ENCODE measurements around the gene CR1L.
A peak's percentile ranks its signal among the peaks of the same experiment; 100 is the strongest.

CR1L gene

GRCh38 chr1:207644852-207645634 is at the start of gene CR1L:
Gene CR1L (plus strand): TSS chr1:207645133. CDS start chr1:207645234, 101 bp downstream.
- DNase-seq (ENCODE audit: low read depth in 2 of 2), result peak; percentile 45 to 57
- TF ChIP-seq CTCF (IDR thresholded peaks at IDR 0.05; ENCODE audit: low read depth, low read length), result no peak
- peak within 1 kb of the TSS; percentile 62 to 65 for H3K4me3 ChIP-seq (replicated peaks in 1 of 2; ENCODE audit: low read depth in 2 of 2, low read length in 2 of 2)

- no peak overlapping the region for H3K4me3 ChIP-seq (replicated peaks in 1 of 2; ENCODE audit: low read depth in 2 of 2, low read length in 2 of 2)
- peak in 1 of 2 donors; percentile 35 for DNase-seq (ENCODE audit: low read depth in 2 of 2)
- no peak for TF ChIP-seq CTCF (IDR thresholded peaks at IDR 0.05; ENCODE audit: low read depth, low read length)
These were observed 41.2 kb upstream of the CR1L start for GRCh38 chr1:207603777-207604176.

DNA sequence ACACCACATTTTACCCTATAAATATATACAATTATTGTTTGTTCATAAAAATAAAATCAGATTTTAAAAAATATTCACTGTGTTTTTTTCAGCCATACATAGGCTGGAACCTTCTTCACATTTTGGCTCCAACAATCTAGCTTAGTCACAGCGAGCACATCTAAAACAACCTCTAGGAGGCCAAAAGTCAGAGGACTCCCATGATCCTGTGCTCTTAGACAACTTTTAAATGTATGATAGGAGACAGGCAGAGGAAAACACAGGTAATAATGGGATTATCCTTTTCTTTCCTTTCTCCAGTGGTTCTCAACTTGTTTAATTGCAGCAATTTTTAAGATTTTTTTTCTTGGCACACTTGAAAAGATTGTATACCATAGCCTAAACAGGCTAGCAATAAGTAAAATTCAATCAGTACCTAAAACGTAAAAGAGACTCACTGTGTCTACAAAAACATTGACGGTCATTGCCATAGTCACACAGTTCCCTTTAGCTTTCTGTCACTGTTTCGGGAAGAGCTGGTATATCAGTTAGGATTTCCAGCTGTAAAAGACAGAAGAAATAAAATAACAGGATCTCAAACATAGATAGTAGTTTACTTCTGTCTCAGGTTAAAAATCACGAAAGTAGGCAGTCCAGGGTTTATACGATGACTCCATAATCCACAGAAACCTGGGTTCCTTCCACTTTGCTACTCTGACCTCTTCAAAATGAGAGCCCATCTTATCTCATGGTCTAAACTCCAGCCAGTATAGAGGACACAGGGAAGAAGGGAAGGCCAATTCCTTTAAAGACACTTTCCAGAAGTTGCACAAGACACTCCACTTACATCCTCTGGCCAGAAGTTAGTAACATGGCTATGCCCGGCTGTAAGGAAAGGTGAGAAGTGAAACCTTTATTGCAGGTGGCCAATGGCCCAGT is 39.2 kb upstream of the CR1L start:
- DNase-seq (ENCODE audit: low read depth in 2 of 2), result no peak
- no peak overlapping the region for H3K4me3 ChIP-seq (replicated peaks in 1 of 2; ENCODE audit: low read depth in 2 of 2, low read length in 2 of 2)

DNA sequence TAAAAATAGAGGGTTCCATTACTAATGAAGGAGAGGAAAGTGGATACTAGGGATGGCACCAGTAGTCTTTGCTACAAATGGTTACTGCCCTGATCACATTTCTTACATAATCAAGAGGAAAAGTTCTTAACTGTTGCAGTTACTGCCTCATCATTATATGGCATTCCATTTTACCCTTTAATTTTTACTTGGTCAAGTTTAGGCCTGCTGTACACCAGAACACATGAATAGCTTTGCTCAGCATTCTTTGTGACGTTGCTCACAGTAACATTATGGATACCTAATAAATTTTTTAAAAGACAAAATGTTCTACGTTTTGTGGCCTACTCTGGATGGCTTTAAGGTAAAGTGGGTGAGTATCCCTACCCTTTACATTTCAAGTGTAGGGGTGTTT is 38.6 kb upstream of the CR1L start:
- no peak overlapping the region for H3K4me3 ChIP-seq (replicated peaks in 1 of 2; ENCODE audit: low read depth in 2 of 2, low read length in 2 of 2)
- TF ChIP-seq CTCF (IDR thresholded peaks at IDR 0.05; ENCODE audit: low read depth, low read length), result no peak
- DNase-seq (ENCODE audit: low read depth in 2 of 2), result no peak

More for the DNA sequence above, 39.2 kb upstream of the CR1L start:
- no peak for TF ChIP-seq CTCF (IDR thresholded peaks at IDR 0.05; ENCODE audit: low read depth, low read length)

DNA sequence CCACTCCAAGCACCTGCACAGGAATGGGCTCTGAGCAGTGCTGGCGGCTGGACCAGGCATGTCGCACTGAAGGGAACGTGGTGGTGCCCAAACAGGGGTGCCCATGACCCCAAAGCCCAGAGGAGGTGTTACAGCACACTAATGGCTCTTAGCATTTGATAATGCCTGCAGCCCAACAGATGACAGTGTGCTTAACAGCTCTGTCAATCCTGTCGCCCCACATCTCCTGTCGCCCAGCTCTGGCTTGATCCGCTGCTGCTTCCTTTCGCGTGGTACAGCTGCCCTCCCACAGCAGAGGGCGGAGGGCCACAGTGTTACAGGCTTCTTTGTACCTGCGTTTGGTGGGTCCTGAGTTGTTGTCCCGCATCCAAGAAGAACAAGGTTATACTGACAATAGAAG is 32.2 kb upstream of the CR1L start:
- no peak for DNase-seq (ENCODE audit: low read depth in 2 of 2)
- TF ChIP-seq CTCF (IDR thresholded peaks at IDR 0.05; ENCODE audit: low read depth, low read length), result no peak
- no peak overlapping the region for H3K4me3 ChIP-seq (replicated peaks in 1 of 2; ENCODE audit: low read depth in 2 of 2, low read length in 2 of 2)

- no peak overlapping the region for H3K4me3 ChIP-seq (replicated peaks in 1 of 2; ENCODE audit: low read depth in 2 of 2, low read length in 2 of 2)
- TF ChIP-seq CTCF (IDR thresholded peaks at IDR 0.05; ENCODE audit: low read depth, low read length), result peak; percentile 74
- DNase-seq (ENCODE audit: low read depth in 2 of 2), result peak; percentile 61 to 63
These were observed 24.9 kb upstream of the CR1L start for GRCh38 chr1:207619871-207620542.
